HepG2 (cell line): ENCODE measurements around the gene GSTM2. TPM values are rescaled to one million over a fixed set of nuclear protein-coding genes. Genes with fewer than 3 reads are reported as not detected.

Experiments used
- EED ChIP-seq: sonication (generic); formaldehyde crosslinking; IDR thresholded peaks from 2 replicates; pipeline ENCODE4 v1.5.0; 2020; ENCODE audit warnings: mild to moderate bottlenecking, missing genetic modification reagents
- ELK4 ChIP-seq: sonication (generic); formaldehyde crosslinking; IDR thresholded peaks from 2 replicates; pipeline ENCODE4 v1.9.0; 2021; ENCODE audit warnings: missing genetic modification reagents, borderline replicate concordance
- ESRRA ChIP-seq: sonication (generic); formaldehyde crosslinking; IDR thresholded peaks from 2 replicates; pipeline ENCODE4 v1.5.1; 2020; ENCODE audit warnings: mild to moderate bottlenecking, low read depth, missing genetic modification reagents
- FOXA3 ChIP-seq: IDR thresholded peaks from 2 replicates; pipeline ENCODE4 v1.6.1; 2016; ENCODE audit warnings: missing genetic modification reagents, missing compliant biosample characterization
- GATAD2A ChIP-seq: IDR thresholded peaks from 2 replicates; pipeline ENCODE4 v1.6.1; 2016
- HDAC2 ChIP-seq: sonication (generic); formaldehyde crosslinking; IDR thresholded peaks from 2 replicates; pipeline ENCODE4 v1.4.0; 2020; ENCODE audit warnings: missing genetic modification reagents
- HOXA7 ChIP-seq: sonication (generic); formaldehyde crosslinking; IDR thresholded peaks from 2 replicates; pipeline ENCODE4 v1.8.1; 2022; ENCODE audit warnings: mild to moderate bottlenecking, missing genetic modification reagents, moderate library complexity
- MLX ChIP-seq: IDR thresholded peaks from 2 replicates; pipeline ENCODE4 v1.6.1; 2016
- MTF1 ChIP-seq: sonication (generic); formaldehyde crosslinking; IDR thresholded peaks from 2 replicates; pipeline ENCODE4 v1.5.0; 2020; ENCODE audit warnings: missing genetic modification reagents
- PHF20 ChIP-seq: sonication (generic); formaldehyde crosslinking; IDR thresholded peaks from 2 replicates; pipeline ENCODE4 v1.5.0; 2020; ENCODE audit warnings: mild to moderate bottlenecking, missing genetic modification reagents
- PREB ChIP-seq: sonication (generic); formaldehyde crosslinking; IDR thresholded peaks from 2 replicates; pipeline ENCODE4 v1.4.0; 2020; ENCODE audit warnings: missing genetic modification reagents
- SP2 ChIP-seq: sonication (generic); formaldehyde crosslinking; IDR thresholded peaks from 2 replicates; pipeline ENCODE4 v1.5.1; 2020; ENCODE audit warnings: mild to moderate bottlenecking, missing genetic modification reagents
- ZBTB37 ChIP-seq: sonication (generic); formaldehyde crosslinking; IDR thresholded peaks from 2 replicates; pipeline ENCODE4 v1.4.0; 2020; ENCODE audit warnings: mild to moderate bottlenecking, missing genetic modification reagents
- ZBTB7A ChIP-seq: sonication (generic); formaldehyde crosslinking; IDR thresholded peaks from 2 replicates; pipeline ENCODE4 v1.8.0; 2022; ENCODE audit warnings: mild to moderate bottlenecking, missing genetic modification reagents
- ZFP82 ChIP-seq: sonication (generic); formaldehyde crosslinking; IDR thresholded peaks from 2 replicates; pipeline ENCODE4 v1.5.1; 2020; ENCODE audit warnings: mild to moderate bottlenecking, missing genetic modification reagents, borderline replicate concordance
- ZIK1 ChIP-seq: sonication (generic); formaldehyde crosslinking; IDR thresholded peaks from 2 replicates; pipeline ENCODE4 v1.5.0; 2020; ENCODE audit warnings: mild to moderate bottlenecking, low read depth, missing genetic modification reagents, borderline replicate concordance
- ZKSCAN8 ChIP-seq: IDR thresholded peaks from 2 replicates; pipeline ENCODE4 v1.6.1; 2016; ENCODE audit warnings: borderline replicate concordance, missing genetic modification reagents, missing compliant biosample characterization
- ZNF20 ChIP-seq: sonication (generic); formaldehyde crosslinking; IDR thresholded peaks from 2 replicates; pipeline ENCODE4 v1.4.0; 2020; ENCODE audit warnings: mild to moderate bottlenecking, moderate library complexity, missing genetic modification reagents
- ZNF24 ChIP-seq: fragments of 450-650 bp; IDR thresholded peaks from 2 replicates; pipeline ENCODE4 v1.6.1; 2017; ENCODE audit warnings: antibody characterized with exemption, mild to moderate bottlenecking
- ZNF263 ChIP-seq: sonication (generic); formaldehyde crosslinking; IDR thresholded peaks from 2 replicates; pipeline ENCODE4 v1.4.0; 2020; ENCODE audit warnings: missing genetic modification reagents
- ZNF354B ChIP-seq: sonication (generic); formaldehyde crosslinking; IDR thresholded peaks from 2 replicates; pipeline ENCODE4 v1.8.0; 2022; ENCODE audit warnings: mild to moderate bottlenecking, missing genetic modification reagents
- ZNF543 ChIP-seq: sonication (generic); formaldehyde crosslinking; IDR thresholded peaks from 2 replicates; pipeline ENCODE4 v1.4.0; 2020; ENCODE audit warnings: mild to moderate bottlenecking, missing genetic modification reagents
- ZNF644 ChIP-seq: IDR thresholded peaks from 2 replicates; pipeline ENCODE4 v1.6.1; 2016; ENCODE audit warnings: low read depth
- ZNF703 ChIP-seq: sonication (generic); formaldehyde crosslinking; IDR thresholded peaks from 2 replicates; pipeline ENCODE4 v1.5.1; 2020; ENCODE audit warnings: missing genetic modification reagents, mild to moderate bottlenecking, moderate library complexity, borderline replicate concordance
- ZSCAN31 ChIP-seq: sonication (generic); formaldehyde crosslinking; IDR thresholded peaks from 2 replicates; pipeline ENCODE4 v1.5.0; 2020; ENCODE audit warnings: low read depth, mild to moderate bottlenecking, missing genetic modification reagents
- polyA plus RNA-seq, 8 experiments: library from polyadenylated mRNA; depleted of rRNA in 3 of 8; stranded (reverse) in 7 of 8; unstranded in 1 of 8; fragments of >200 nt; fragmentation: Illumina TruSeq in 4 of 8; extraction: Trizol in 4 of 8; gene quantifications; 2 replicates each; pipeline versions ENCODE4 v1.2.1 to v1.2.3, GENCODE V29; 2011 to 2016; ENCODE audit warnings: low read depth in 4 of 8, missing spikeins in 1 of 8, mixed read lengths in 1 of 8; ENCODE audit not compliant: insufficient read depth in 1 of 8
- total RNA-seq, 5 experiments: library from RNA; depleted of rRNA; stranded (reverse); fragments of >200 nt; fragmentation: Illumina TruSeq; extraction: Trizol; gene quantifications; 2 replicates each; pipeline ENCODE4 v1.2.3, GENCODE V29; 2016; ENCODE audit warnings: low read depth in 1 of 5
- TF ChIP-seq, protein P1 (sequence below): sonication (generic); formaldehyde crosslinking; IDR thresholded peaks from 2 replicates; pipeline ENCODE4 v1.4.0; 2020; ENCODE audit warnings: missing genetic modification reagents, mild to moderate bottlenecking, borderline replicate concordance

The GSTM2 gene
- total and polyA plus RNA-seq, 2 of the 13 experiments (the other 11 are each of a cell fraction or from before 2014, with no cell fraction given): 7.0 to 15.0 TPM

DNA sequence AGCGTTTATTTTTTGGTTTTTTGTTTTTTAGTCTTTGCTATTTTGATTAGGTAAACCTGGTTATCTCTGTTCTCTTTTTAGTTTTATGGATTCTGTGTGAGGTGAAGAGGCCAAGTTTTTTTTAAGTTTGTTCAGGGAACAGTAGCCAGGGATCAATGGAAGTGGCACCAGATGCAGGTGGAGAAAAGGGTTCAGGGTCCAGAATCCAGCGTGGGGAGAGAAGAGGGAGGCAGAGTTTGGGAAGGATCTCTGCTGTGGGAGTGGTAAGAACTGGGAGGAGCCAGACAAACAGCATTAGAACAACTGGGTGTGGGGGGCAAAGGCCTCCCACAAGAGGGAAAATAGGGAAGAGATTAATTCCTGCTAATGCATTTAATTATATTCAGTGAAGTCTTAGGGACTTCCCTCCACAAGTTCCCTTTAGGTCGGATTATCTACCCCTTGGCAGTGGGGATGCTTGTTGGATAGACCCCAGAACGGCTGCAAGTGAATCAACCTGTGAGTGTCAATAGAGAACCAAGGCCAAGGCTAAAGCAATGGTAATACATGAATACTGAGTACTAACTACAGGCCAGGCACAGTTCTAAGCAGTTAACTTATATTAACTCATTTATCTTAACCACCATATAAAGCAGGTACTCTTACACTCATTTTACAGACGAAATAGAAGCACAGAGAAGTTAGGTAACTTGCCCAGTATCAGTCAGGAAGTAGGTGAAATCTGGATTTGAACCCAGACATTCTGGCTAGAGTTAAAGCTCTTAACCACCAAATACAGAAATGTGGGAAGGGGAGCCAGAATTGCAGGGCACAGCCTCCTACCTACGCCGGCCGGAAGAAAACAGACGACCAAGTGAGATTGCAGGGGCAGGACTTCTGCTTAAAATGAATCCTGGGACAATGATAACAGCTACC is 48.9 kb upstream of the GSTM2 start (continued):
- no peak for TF ChIP-seq PREB (CRISPR knock-in tag)
- no peak for TF ChIP-seq ZIK1 (CRISPR knock-in tag)
- no peak for TF ChIP-seq ZFP82
- no peak for TF ChIP-seq ZNF20 (CRISPR knock-in tag)
- no peak for TF ChIP-seq ZBTB37 (CRISPR knock-in tag)
- TF ChIP-seq HOXA7 (CRISPR knock-in tag): no peak
- TF ChIP-seq ZKSCAN8 (CRISPR knock-in tag): no peak
- TF ChIP-seq ZNF354B (CRISPR knock-in tag): no peak
- no peak for TF ChIP-seq MTF1 (CRISPR knock-in tag)
- no peak for TF ChIP-seq MLX (CRISPR knock-in tag)
- peak; percentile 34; the same call in 1 of the 2 replicates for TF ChIP-seq HDAC2 (CRISPR knock-in tag)
- no peak for TF ChIP-seq PHF20 (CRISPR knock-in tag)
- TF ChIP-seq EED: no peak
- TF ChIP-seq ZSCAN31 (CRISPR knock-in tag): 0 out of 2 replicates have a peak, but pooled peaks have one; percentile 42
- TF ChIP-seq ZNF644 (CRISPR knock-in tag): peak; percentile 72; the same call in 1 of the 2 replicates
- no peak for TF ChIP-seq ZNF543
- no peak for TF ChIP-seq ELK4 (CRISPR knock-in tag)
- no peak for TF ChIP-seq ZNF24
- peak; percentile 83 for TF ChIP-seq GATAD2A (CRISPR knock-in tag)
- TF ChIP-seq FOXA3: peak; percentile 21; the same call in 1 of the 2 replicates
- TF ChIP-seq ZNF703 (CRISPR knock-in tag): no peak
- TF ChIP-seq, protein P1, sequence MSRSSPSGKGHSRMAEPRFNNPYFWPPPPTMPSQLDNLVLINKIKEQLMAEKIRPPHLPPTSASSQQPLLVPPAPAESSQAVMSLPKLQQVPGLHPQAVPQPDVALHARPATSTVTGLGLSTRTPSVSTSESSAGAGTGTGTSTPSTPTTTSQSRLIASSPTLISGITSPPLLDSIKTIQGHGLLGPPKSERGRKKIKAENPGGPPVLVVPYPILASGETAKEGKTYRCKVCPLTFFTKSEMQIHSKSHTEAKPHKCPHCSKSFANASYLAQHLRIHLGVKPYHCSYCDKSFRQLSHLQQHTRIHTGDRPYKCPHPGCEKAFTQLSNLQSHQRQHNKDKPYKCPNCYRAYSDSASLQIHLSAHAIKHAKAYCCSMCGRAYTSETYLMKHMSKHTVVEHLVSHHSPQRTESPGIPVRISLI (CRISPR knock-in tag): peak; percentile 96
- TF ChIP-seq ESRRA (CRISPR knock-in tag): 0 out of 2 replicates have a peak, but pooled peaks have one; percentile 0
- no peak for TF ChIP-seq SP2 (CRISPR knock-in tag)
- TF ChIP-seq ZNF263 (CRISPR knock-in tag): no peak
- TF ChIP-seq ZBTB7A: no peak
